Chondrocyte (in vitro differentiated cells): Measurements from ENCODE around the gene ELMO1. TPM values are rescaled to one million over a fixed set of nuclear protein-coding genes. Genes with fewer than 3 reads are reported as not detected.

Experiments used
- DNase-seq: peaks from one replicate; pipeline ENCODE4 v3.0.0; 2021; ENCODE audit warnings: mixed read lengths, low spot score
- H3K27ac Mint-ChIP-seq: one replicate; pipeline ENCODE4 v1.8.0; 2021; ENCODE audit warnings: mild to moderate bottlenecking, moderate library complexity, mixed read lengths; ENCODE audit not compliant: unreplicated experiment
- H3K27me3 Mint-ChIP-seq: 2 replicates; pipeline ENCODE4 v1.8.0; 2021; ENCODE audit warnings: low read depth, mixed read lengths
- H3K36me3 Mint-ChIP-seq: 2 replicates; pipeline ENCODE4 v1.8.0; 2021; ENCODE audit warnings: low read depth, mixed read lengths
- H3K4me1 Mint-ChIP-seq: 2 replicates; pipeline ENCODE4 v1.8.0; 2021; ENCODE audit warnings: low read depth, mild to moderate bottlenecking, mixed read lengths
- H3K4me3 Mint-ChIP-seq: one replicate; pipeline ENCODE4 v1.8.0; 2021; ENCODE audit warnings: mild to moderate bottlenecking, moderate library complexity, mixed read lengths; ENCODE audit not compliant: unreplicated experiment
- H3K9me3 Mint-ChIP-seq: 2 replicates; pipeline ENCODE4 v1.8.0; 2021; ENCODE audit warnings: low read depth, mixed read lengths
- CTCF ChIP-seq: fragments of 200-600 bp; sonication (generic); IDR thresholded peaks from 2 replicates; pipeline ENCODE4 v1.5.0; 2021; ENCODE audit warnings: antibody characterized with exemption, mild to moderate bottlenecking, moderate library complexity
- total RNA-seq: library from RNA; stranded (reverse); gene quantifications from 3 replicates; pipeline ENCODE4 v1.2.1, GENCODE V29; 2021

ELMO1 gene
- total RNA-seq, 1 donor from 2014 or later, result 0.42 TPM

GRCh38 chr7:37150180-37150579 lies 298.5 kb downstream of the ELMO1 start:
- TF ChIP-seq CTCF, result no peak
- no peak for DNase-seq
- H3K27ac Mint-ChIP-seq, result no peak overlapping the region
- peaks cover 1% of the 10 kb centered on the region for H3K36me3 Mint-ChIP-seq
- H3K27me3 Mint-ChIP-seq, result no peaks in the 10 kb centered on the region
- H3K4me1 Mint-ChIP-seq, result peaks cover 4% of the 10 kb centered on the region
- H3K4me3 Mint-ChIP-seq, result no peak overlapping the region
- H3K9me3 Mint-ChIP-seq, result peaks cover 5% of the 10 kb centered on the region

DNA sequence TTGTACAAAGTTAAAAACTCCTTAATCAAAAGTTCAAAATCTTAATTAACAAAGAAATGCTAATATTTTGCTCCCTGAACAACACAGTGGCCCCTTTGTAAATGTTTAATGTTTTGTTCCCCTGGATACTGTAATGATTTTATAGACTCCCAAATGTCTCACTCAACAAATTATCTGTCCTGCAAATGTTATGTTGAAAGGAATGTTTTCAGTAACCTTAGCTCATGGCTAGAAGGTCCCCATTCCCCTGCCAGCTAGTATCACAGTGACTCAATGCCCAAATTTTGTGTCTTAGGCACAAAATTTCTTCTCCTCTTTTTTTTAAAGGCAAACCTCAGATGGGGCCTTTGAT lies 298.9 kb downstream of the ELMO1 start:
- H3K9me3 Mint-ChIP-seq, result peaks cover 4% of the 10 kb centered on the region
- peaks cover 1% of the 10 kb centered on the region for H3K36me3 Mint-ChIP-seq

GRCh38 chr7:37149051-37149772 lies 299.5 kb downstream of the ELMO1 start:
- Mint-ChIP-seq H3K4me3 (no peak overlapping the region), H3K27ac (no peak overlapping the region), H3K27me3 (no peaks in the 10 kb centered on the region), H3K36me3 (peaks cover 1% of the 10 kb centered on the region), H3K4me1 (peaks cover 4% of the 10 kb centered on the region), H3K9me3 (no peaks in the 10 kb centered on the region)
- no peak for TF ChIP-seq CTCF
- DNase-seq, result no peak

More for the DNA sequence above, 298.9 kb downstream of the ELMO1 start:
- no peak overlapping the region for H3K4me3 Mint-ChIP-seq
- no peaks in the 10 kb centered on the region for H3K27me3 Mint-ChIP-seq
- no peak for DNase-seq
- H3K4me1 Mint-ChIP-seq, result peaks cover 4% of the 10 kb centered on the region
- TF ChIP-seq CTCF, result no peak
- no peak overlapping the region for H3K27ac Mint-ChIP-seq

DNA sequence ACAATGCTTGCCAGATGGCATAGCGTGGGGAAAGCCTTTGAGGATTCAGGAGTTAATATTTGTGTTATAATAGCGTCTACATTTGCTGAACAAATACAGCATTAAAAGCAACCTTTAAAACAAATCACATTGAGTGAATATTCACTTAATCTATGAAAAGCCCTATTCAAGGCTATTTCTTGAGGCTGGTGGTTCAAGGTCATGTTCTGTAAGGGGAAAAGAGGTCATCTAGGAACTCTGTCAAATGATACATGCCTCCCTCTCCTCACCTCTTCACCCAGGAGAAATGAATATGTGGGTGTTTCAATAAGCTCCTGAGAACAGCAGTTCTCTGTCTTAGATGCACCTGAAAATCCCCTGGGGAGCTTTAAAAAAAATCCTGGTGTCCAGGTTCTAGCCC lies 303.0 kb downstream of the ELMO1 start:
- Mint-ChIP-seq H3K4me3 (no peak overlapping the region), H3K27ac (no peak overlapping the region), H3K27me3 (no peaks in the 10 kb centered on the region), H3K9me3 (peaks cover 6% of the 10 kb centered on the region), H3K36me3 (peaks cover 1% of the 10 kb centered on the region), H3K4me1 (peaks cover 4% of the 10 kb centered on the region)
- no peak for TF ChIP-seq CTCF
- no peak for DNase-seq

GRCh38 chr7:37144423-37144822 lies 304.2 kb downstream of the ELMO1 start:
- H3K4me3 Mint-ChIP-seq, result no peak overlapping the region
- H3K27ac Mint-ChIP-seq, result no peak overlapping the region
- H3K27me3 Mint-ChIP-seq, result no peaks in the 10 kb centered on the region
- DNase-seq, result no peak
- H3K4me1 Mint-ChIP-seq, result no peaks in the 10 kb centered on the region
- H3K9me3 Mint-ChIP-seq, result peaks cover 16% of the 10 kb centered on the region
- H3K36me3 Mint-ChIP-seq, result peaks cover 1% of the 10 kb centered on the region
- TF ChIP-seq CTCF, result no peak
